IPS DF 4.7 (cell line): ENCODE data around the gene CREB5.

Experiments used
- DNase-seq: peaks from one replicate; pipeline ENCODE4 v3.0.0-alpha.2; 2013; ENCODE audit warnings: low spot score; ENCODE audit errors: extremely low read depth

The CREB5 gene

DNA sequence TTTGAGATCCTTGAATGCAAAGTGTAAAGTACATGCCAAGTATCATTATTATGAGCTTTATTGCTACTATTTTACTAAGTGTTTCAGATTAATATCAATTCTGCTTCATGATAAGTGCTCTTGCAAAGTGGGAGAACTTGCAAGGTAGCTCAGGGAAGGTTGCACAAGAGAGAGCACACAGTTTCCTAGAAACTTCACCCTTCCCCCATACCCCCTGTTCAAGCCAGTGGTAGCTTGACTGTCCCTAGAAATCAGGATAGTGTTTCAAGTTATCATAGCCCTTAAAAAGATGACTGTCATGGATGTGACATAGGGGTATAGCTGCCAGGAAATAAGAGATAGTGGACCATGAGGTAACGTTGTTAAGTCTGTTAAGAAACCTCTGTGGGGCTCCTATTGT is 294.3 kb downstream of the CREB5 start:
- no peak for DNase-seq

- no peak for DNase-seq
These were observed 295.0 kb downstream of the CREB5 start for GRCh38 chr7:28707291-28707690.

- no peak for DNase-seq
These were observed 296.0 kb downstream of the CREB5 start for GRCh38 chr7:28708033-28708951.

- no peak for DNase-seq
These were observed 297.4 kb downstream of the CREB5 start for GRCh38 chr7:28709748-28710147.

- no peak for DNase-seq
These were observed 298.8 kb downstream of the CREB5 start for GRCh38 chr7:28711114-28711513.

DNA sequence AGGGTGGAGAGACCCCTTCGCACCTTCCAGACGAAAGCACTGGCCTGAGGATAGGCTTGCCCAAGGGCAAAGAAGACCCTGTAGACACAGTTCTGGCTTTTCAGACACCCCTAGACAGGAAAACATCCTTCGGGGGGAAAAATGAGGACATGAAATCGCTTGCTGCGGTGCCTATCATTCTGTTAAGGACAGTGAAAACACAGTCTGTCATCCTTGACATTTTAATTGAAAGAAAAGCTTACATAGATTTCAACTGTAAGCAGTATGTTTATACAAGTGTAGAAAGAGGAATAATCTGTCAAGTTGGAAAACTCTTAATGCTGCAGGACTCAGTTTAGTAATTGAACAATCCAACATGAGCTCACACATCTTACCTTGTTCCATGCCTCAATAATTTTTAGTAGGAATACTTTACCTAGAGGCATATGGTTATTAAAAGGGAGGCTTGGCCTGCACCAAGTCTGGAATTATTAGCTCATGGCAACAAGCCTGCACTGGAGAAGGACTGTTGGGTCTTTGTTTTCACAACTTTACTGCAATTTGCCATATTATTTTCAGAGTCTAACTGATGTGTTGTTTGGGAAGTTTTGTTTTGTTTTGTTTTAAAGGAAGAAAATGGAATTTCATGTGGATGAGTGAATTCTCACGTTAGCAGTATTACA is 302.3 kb downstream of the CREB5 start:
- no peak for DNase-seq

GRCh38 chr7:28717445-28718054 is 305.2 kb downstream of the CREB5 start:
- DNase-seq, result no peak

- DNase-seq, result no peak
These were observed 305.8 kb downstream of the CREB5 start for GRCh38 chr7:28718055-28718481.

GRCh38 chr7:28718545-28718944 is 306.2 kb downstream of the CREB5 start:
- no peak for DNase-seq

DNA sequence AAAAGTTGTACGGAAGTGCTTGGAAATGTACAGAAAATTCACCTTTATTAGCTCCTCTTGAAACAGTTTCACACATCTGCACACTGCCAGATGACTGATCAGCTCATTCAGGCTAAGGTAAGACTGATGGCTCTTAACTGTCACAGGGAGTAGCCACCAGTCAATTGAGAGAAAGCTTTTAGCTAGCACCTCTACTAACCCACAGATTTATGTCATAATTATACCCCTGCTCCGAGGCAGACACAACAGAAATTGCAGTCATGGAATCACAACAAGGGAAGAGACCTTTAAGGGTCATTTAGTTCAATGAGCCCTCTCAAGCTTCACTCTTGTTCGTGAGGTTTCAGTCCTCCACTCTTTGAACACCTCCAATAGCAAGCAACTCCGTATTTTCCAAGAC is 310.4 kb downstream of the CREB5 start:
- DNase-seq, result no peak

- no peak for DNase-seq
These were observed 311.0 kb downstream of the CREB5 start for GRCh38 chr7:28723336-28723735.

GRCh38 chr7:28724563-28724962 is 312.2 kb downstream of the CREB5 start:
- no peak for DNase-seq

DNA sequence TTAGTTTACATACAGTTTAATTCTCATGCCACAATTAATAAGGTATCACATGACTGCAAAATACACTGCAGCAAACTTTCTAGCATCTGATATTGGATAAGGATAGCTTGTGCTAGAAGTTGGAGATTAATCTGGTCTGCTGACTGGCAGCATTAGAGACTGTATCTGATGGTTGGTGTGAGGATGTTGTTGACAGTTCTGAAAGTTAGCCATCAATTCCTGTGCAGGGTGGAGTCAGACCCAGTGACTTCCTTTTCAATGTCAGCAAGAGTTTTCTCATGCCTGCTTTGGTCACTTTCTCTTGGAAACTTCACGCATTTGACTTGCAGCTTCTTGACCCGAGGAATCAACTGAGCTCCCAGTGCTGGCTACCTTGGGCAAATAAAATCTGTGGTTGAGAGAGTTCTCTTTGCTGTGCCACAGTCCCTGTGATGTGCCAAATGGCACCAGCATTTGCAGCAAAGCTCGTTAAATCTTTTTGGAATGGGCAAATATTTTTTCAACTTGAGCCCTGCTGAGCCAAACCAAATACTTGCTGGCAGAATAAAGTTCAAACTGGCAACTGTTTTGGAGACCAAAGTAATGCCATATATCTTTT is 312.8 kb downstream of the CREB5 start:
- no peak for DNase-seq

- DNase-seq, result no peak
These were observed 313.6 kb downstream of the CREB5 start for GRCh38 chr7:28725911-28726310.

DNA sequence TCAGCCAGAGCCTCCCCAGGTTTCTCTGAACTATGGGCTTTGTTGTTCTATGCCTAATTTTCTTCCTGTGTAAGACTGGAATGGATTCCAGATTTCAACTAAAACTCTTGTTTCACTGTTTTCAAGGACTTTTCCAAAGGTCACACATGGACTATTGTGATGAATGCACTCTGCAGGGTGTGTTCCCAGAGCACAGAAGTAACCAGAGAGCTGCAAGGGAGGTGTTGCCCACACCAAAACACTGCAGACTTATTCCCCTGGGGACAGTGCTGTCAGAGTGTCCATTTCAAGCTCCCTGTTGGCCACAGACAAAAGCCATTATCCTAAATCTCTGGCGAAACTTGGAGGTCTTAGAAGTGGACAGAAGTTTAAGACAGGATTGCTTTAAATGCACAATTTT is 314.2 kb downstream of the CREB5 start:
- no peak for DNase-seq

DNA sequence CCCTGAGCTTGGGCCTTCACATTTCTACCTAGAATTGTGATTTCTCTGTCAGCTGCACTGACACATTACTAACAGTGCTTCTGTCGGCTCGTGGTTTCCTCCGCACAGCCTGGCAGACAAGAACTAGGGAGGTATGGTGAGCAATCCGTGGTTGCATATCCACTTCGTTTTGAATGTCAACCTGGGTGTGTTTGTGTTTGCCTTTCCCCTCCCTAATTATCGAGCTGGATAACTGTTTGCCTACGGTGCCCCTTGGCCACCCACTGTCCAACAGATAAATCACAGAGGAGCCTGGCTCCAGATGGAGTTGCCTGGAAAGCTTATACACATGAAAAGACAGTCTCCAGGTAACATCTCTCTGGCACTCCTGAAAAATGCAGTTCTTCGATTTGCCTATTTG is 317.0 kb downstream of the CREB5 start:
- no peak for DNase-seq

DNA sequence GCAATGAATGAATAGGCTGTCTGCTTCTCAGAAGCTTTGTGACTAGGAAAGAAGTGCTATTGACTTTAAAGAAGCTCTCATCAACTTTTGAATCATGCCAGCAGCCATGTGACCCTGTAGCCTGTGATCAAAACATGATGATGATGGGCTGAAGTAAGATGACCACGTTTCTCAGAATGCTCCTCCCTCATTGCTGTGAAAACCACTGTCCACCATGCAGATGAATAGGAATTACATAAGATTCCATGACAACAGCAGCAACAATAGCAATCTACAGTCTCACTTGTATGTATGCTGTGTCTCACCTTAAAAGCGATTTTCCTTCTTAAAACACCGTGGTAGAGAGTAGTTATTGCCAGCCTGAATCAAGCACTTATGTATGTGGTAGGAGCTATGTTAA is 317.4 kb downstream of the CREB5 start:
- DNase-seq, result no peak

DNA sequence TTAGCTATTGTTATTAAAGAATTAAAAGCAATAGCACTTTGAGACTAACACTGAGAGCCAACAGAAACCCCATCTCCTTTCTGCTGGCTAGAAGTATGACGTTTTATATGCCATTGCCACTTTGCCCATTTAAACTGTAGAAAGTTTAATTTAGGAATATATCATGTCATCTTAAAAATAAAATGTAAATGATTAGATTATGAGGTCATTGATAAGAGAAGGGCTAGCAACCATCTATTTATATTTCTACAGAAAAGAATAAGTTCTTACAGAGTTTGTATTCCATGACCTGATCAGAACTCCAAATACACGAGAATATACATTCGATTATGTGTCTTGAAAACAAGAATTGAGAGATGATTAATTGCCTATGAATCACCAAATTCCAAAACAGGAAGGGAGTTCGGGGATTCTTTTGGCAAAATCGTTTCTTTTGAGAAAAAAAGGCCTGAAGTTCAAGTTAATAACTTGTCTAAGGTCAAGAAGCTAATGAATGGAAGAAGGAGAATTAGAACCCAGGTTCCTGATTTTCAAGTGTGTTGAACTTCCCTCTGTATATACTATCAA is 318.9 kb downstream of the CREB5 start:
- DNase-seq, result no peak

GRCh38 chr7:28732071-28732869 is 320.0 kb downstream of the CREB5 start:
- no peak for DNase-seq

DNA sequence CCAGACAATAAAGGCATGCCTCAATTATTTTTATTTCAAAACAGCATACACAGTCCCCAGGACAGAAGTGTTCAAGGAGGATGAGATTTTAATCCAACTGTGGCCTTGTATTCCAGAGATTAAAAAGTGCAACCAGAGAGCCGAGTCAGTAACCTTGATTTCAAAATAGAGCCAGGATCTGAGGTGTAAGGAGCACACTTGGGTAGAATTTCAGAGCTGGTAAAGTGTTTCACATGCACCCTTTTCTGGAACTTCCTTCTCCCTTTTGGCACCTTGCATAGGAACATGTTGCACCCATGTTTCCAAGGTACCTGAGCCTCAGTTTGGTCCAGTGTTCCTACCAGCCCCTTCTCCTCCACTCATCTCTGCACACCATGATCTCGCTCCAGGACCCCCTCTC is 320.7 kb downstream of the CREB5 start:
- DNase-seq, result no peak

DNA sequence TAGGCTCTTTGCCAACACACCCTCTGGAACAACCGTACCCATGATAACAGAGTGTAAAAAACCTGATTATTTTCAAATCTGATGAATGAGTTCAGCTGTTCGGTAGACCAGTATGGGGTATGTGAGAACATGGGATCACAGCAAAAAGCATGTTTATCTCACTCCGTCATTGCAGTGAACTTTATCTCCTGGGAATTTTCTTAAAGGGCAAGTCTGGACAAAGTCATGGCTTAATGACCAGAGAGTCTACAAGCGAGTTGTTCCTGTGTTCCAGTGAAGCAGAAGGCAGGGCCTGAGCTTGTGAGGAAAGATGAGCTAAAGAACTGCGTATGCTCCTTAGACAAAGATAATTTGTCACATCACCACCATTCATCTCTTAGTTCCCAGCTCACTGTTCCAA is 326.1 kb downstream of the CREB5 start:
- no peak for DNase-seq
